ENCODE measurements around the gene OTUB2. TPM values are rescaled to one million over a fixed set of nuclear protein-coding genes. Genes with fewer than 3 reads are reported as not detected.

OTUB2 gene
- total RNA-seq, 1 donor from 2014 or later = 8.3 TPM

DNA sequence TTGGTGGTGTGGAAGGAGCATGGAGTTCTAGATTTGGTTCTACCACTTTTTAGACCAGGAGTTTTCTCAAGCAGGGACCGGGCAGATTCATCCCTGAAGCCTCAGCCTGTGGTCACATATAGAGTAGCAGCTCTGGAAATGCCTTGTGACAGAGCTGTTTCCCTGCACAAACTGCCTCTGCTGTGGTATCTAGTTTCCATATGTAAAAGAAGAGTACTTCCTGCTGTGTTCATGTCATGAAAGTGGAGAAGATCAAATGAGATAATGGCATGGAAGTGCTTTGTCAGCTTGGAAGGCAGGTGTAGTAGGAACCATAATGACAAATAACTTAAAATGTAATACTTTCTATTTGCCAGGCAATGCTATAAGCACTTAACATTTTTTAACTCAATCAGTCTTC is 26.1 kb downstream of the OTUB2 start:
- H3K27me3 ChIP-seq (ENCODE audit: control insufficient read depth, insufficient read depth, low read length) = no peaks in the 10 kb centered on the region
- peaks cover 7% of the 10 kb centered on the region for H3K36me3 ChIP-seq (ENCODE audit: control insufficient read depth, insufficient read depth, low read length)
- H3K4me3 ChIP-seq (ENCODE audit: low read depth, low read length) = no peak overlapping the region
- DNase-seq (ENCODE audit: low read depth) = no peak
- TF ChIP-seq, protein P1, sequence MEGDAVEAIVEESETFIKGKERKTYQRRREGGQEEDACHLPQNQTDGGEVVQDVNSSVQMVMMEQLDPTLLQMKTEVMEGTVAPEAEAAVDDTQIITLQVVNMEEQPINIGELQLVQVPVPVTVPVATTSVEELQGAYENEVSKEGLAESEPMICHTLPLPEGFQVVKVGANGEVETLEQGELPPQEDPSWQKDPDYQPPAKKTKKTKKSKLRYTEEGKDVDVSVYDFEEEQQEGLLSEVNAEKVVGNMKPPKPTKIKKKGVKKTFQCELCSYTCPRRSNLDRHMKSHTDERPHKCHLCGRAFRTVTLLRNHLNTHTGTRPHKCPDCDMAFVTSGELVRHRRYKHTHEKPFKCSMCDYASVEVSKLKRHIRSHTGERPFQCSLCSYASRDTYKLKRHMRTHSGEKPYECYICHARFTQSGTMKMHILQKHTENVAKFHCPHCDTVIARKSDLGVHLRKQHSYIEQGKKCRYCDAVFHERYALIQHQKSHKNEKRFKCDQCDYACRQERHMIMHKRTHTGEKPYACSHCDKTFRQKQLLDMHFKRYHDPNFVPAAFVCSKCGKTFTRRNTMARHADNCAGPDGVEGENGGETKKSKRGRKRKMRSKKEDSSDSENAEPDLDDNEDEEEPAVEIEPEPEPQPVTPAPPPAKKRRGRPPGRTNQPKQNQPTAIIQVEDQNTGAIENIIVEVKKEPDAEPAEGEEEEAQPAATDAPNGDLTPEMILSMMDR (IDR thresholded peaks at IDR 0.05; ENCODE audit: insufficient read depth, low read length, poor library complexity, severe bottlenecking) = no peak

- DNase-seq (ENCODE audit: low read depth) = no peak
- TF ChIP-seq, protein P1 (IDR thresholded peaks at IDR 0.05; ENCODE audit: insufficient read depth, low read length, poor library complexity, severe bottlenecking) = no peak
- Histone ChIP-seq H3K4me3 (ENCODE audit: low read depth, low read length) (no peak overlapping the region), H3K36me3 (ENCODE audit: control insufficient read depth, insufficient read depth, low read length) (peaks cover 6% of the 10 kb centered on the region), H3K27me3 (ENCODE audit: control insufficient read depth, insufficient read depth, low read length) (no peaks in the 10 kb centered on the region)
Measured at GRCh38 chr14:94052662-94053061, 26.5 kb downstream of the OTUB2 start.

GRCh38 chr14:94054401-94054800 is 28.3 kb downstream of the OTUB2 start:
- TF ChIP-seq, protein P1 (IDR thresholded peaks at IDR 0.05; ENCODE audit: insufficient read depth, low read length, poor library complexity, severe bottlenecking) = no peak
- DNase-seq (ENCODE audit: low read depth) = no peak
- peaks cover 8% of the 10 kb centered on the region for H3K36me3 ChIP-seq (ENCODE audit: control insufficient read depth, insufficient read depth, low read length)
- H3K27me3 ChIP-seq (ENCODE audit: control insufficient read depth, insufficient read depth, low read length) = no peaks in the 10 kb centered on the region
- H3K4me3 ChIP-seq (ENCODE audit: low read depth, low read length) = no peak overlapping the region

- DNase-seq (ENCODE audit: low read depth) = no peak
- Histone ChIP-seq H3K4me3 (ENCODE audit: low read depth, low read length) (no peak overlapping the region), H3K36me3 (ENCODE audit: control insufficient read depth, insufficient read depth, low read length) (peaks cover 8% of the 10 kb centered on the region), H3K27me3 (ENCODE audit: control insufficient read depth, insufficient read depth, low read length) (no peaks in the 10 kb centered on the region)
- TF ChIP-seq, protein P1 (IDR thresholded peaks at IDR 0.05; ENCODE audit: insufficient read depth, low read length, poor library complexity, severe bottlenecking) = no peak
Measured at GRCh38 chr14:94054936-94055335, 28.8 kb downstream of the OTUB2 start.

- Histone ChIP-seq H3K4me3 (ENCODE audit: low read depth, low read length) (no peak overlapping the region), H3K27me3 (ENCODE audit: control insufficient read depth, insufficient read depth, low read length) (no peaks in the 10 kb centered on the region), H3K36me3 (ENCODE audit: control insufficient read depth, insufficient read depth, low read length) (peaks cover 5% of the 10 kb centered on the region)
- no peak for DNase-seq (ENCODE audit: low read depth)
- TF ChIP-seq, protein P1 (IDR thresholded peaks at IDR 0.05; ENCODE audit: insufficient read depth, low read length, poor library complexity, severe bottlenecking) = no peak
Measured at GRCh38 chr14:94056579-94057308, 30.6 kb downstream of the OTUB2 start.
